Activated CD8-positive, alpha-beta memory T cell treated with anti-CD3 and anti-CD28 coated beads, Interleukin-2, amount 50 U/mL, for 1 hour (primary cell): ENCODE measurements around the gene CLTCL1.

Source experiments
- DNase-seq: peaks from one replicate; pipeline ENCODE4 v3.0.0-alpha.2; 2020; ENCODE audit errors: extremely low read depth

The CLTCL1 gene

DNA sequence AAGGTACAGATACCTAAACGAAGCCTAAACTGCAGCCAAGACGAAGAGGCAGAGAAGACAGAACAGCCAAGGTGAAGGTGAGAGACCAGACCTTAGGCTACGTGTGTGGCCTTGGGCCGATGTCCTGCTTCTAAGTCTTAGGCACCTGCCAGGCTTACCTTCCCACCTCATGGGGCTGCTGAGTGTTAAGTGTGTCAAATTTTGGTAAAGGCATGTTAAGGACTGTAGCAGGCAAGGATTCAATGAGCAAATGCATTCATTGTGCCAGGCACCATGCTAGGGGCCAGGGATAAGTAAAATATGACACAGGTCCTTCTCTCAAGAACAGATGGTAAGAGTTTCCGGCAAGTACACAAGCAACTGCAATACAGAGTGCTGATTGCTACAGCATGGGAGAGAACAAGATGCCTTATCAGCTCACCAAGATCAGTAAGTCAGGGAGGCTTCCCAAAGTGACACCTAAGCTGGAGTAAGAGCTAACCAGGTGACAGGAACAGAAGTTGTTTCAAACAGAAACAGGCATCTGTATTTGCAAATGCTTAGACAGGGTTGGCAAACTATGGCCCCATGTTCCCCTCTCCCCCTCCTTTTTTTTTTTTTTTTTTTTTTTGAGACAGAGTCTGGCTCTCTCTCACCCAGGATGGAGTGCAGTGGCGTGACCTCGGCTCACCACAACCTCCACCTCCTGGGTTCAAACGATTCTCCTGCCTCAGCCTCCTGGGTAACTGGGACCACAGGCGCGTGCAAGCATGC lies 46.7 kb downstream of the CLTCL1 start:
- no peak for DNase-seq

DNA sequence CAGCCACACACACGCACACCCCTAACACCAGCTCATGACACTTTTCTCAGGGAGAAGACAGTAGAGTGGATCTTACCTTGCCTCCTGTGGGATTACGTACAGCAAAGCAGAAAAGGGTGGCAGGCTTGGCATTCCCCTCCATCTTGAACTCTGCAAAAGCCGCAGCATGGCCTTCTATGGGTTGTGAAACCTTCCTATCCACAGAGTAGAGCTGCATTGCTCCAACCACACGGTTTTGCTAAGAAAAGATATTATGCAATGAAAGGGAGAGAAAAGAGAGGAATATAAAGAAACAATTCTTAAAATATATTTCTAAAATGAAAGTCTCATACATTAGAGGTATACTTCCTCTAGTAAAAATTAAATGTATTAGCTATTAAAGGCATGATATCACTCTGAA lies 48.8 kb downstream of the CLTCL1 start:
- DNase-seq, result no peak

DNA sequence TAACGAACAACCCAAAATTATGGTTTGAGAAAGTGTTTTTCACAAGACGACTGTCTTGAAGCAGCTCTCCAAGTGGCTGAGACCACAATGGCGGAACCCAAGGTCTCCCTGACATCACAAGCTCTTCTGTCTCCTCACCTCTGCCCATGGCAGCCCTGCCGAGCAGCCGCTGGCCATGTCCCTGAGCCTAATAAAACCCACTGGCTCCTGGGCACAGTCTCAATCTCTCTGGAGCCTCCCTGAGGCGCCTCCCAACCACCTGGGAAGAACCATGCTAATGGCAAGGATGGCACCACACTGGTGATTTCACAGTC lies 50.0 kb downstream of the CLTCL1 start:
- no peak for DNase-seq

DNA sequence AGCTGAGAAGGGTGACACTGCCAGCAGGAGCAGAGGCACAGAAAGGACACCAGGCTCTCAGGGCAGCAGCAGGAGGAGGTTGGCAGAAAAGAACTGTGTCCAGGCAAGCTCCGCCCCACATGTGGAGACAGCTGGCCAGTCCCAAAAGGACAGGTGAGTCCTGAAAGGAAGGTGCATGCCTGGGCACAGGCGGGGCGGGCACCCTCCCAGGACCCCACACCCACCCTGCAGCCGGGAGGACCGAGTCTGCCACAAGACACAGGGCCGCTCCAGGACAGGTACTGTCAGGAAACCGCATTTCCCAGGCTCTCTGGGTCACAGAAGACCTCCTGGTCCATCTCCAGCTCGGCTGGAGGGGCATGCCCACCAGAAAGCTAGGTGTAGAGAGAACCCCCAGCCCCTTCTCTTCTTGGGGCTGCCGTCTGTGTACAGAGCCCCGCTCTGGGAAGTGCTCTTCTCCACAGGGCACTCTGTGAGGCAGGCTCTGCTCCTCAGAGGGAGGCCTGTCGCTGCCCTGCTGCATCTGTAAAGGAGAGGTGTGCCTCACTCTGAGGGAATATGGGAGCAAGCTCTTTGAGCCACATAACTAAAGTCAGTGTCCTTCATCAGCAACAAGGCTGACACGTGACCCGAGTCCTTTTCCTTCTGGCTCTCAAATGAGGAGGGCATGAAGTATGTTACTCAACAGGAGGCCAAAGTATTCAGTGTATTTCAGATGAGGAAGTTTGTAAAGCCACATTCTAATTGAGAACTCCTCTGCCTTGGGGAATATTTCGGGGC lies 50.5 kb downstream of the CLTCL1 start:
- DNase-seq, result no peak

- DNase-seq, result no peak
Measured at GRCh38 chr22:19239464-19239863, 52.1 kb downstream of the CLTCL1 start.

DNA sequence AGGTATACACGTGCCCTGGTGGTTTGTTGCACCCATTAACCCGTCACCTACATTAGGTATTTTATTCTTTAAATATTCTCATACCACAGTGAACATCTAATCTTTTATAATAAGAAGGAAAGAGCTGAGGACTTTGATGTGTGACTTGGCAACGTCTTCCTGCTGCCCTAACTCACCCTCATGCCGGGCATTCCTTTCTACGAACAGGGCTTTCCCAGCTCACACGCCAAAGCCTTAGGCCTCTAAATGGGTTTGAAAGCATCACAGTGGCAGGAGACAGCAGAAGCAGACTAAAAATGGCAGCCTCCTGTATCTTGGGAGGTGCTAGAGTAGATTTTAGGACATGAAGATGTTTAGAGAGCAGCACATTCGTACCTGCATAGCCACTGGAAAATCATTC lies 52.6 kb downstream of the CLTCL1 start:
- no peak for DNase-seq

DNA sequence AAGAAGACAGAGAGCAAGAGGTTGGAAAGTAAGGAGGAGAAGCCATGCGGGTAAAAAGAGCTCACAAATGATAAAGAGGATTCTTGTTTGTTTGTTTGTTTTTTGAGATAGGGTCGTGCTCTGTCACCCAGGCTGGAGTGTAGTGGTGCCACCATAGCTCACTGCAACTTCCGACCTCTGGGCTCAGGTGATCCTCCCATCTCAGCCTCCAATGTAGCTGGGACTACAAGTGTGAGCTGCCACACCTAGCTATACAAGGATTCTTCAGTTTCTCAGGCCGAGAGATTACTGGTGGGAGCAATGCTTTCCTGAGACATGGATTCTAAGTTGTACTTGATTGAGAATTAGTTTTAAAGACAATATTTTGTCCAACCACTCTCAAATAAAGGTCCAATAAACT lies 55.6 kb downstream of the CLTCL1 start:
- DNase-seq, result no peak

DNA sequence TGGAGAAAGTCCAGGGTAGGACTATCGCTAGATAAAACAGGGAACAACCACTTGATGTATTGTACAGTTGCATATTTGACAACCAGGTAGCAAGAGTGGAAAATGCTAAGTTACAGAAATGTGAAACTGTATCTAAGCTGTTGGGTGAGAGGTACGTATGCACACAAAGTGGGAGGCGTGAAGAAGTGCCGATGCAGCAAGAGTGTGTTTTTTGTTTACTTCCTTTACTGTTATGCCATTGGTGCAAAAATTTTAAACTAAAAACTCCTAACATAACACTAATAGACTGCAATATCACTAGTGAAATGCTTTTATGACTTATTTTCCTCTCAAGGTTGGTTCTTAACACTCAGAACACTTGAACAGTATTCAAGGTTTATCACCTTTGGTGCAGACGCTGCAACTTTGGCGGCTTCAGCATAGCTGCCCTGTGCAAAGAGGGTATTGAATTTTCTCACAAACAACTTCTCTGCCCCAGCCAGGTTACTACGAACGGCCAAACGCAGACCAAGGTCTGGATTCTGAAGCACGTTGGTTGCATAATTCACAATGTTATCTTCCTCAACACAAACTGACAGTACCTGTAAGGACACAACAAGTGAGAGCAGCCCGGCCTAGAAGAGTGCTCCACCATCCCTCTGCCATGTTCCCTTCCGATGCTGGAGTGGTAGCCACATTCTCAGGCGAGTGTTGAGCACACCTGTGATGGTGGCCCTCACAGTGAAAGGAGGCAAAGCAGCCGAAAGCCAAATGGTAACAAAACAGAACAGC lies 57.2 kb downstream of the CLTCL1 start:
- no peak for DNase-seq

- DNase-seq, result no peak
Measured at GRCh38 chr22:19233189-19233661, 58.3 kb downstream of the CLTCL1 start.

DNA sequence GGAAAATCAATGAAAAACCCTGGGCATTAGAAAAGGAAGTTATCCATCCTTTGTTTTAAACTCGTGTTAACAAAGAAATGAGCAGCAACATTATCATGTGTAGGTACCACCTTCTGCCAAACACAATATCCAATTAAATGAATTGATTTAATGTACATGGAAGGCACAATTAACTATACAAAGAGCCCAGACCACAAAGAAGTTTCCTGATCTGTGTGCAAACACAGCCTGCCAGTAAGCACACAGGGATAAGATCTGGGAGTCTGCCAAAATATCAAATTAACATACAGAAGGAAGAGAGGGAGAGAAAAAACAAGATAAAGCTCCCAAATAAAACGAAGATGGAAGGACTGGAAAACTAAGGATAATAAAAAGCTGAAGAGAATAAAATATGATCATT lies 58.9 kb downstream of the CLTCL1 start:
- no peak for DNase-seq

DNA sequence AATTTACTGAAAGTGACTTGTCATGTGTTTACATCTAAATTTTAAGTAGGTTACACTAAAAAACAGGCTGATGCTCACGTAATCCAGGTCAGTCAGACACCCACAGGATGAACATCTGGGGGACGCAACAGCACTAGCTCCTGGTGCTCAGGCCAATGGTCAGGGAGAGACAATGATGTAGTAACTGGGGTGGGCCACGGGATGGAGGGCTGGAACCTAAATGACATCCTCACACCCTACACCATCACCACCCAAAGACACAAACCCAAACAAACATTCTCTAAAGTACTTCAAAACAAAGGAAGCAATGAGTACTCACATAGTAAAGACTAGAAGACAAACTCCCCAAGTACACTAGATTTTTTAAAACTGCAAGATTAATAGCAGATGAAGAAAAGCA lies 59.5 kb downstream of the CLTCL1 start:
- DNase-seq, result no peak

- no peak for DNase-seq
Measured at GRCh38 chr22:19229600-19229999, 61.9 kb downstream of the CLTCL1 start.

DNA sequence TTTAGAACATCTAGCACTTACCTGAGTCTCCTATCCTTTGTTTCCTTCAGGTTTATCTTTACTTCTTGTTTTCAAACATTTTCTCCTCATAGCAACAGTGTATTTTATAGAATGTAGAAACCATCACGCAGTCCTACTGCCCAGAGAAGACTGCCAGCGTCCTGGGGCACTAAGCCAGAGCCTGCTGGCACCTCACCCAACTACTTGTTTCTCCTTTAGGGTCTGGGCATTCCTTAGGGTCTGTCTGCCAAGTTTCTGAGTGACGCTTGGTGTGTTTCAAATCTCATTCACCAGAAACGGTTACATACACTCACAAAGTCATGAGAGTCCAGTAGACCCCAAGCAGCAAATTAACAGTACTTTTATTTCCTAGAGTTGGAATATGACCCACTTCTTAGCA lies 63.3 kb downstream of the CLTCL1 start:
- DNase-seq, result no peak

GRCh38 chr22:19226428-19226827 lies 65.1 kb downstream of the CLTCL1 start:
- DNase-seq, result no peak

GRCh38 chr22:19225560-19225959 lies 66.0 kb downstream of the CLTCL1 start:
- DNase-seq, result no peak

DNA sequence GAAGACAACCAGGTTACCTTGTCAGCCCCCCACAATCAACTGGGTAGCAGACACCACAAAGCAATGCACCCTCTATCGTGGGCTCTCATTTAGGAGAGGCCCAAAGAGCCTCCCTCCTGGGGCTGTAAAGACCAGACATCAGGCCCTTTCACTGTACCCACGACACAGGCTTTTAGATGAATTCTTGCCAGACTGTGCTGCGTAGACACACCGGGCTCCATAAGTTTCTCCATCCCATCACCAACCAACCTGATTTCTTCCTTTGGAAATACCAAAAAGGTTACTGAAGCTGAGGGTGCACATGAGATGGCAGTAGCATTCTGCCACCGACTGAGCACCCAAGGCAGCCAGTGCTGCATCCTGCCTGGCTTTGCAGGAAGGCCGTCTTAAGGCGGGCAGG lies 66.5 kb downstream of the CLTCL1 start:
- no peak for DNase-seq

- no peak for DNase-seq
Measured at GRCh38 chr22:19224557-19224956, 67.0 kb downstream of the CLTCL1 start.

DNA sequence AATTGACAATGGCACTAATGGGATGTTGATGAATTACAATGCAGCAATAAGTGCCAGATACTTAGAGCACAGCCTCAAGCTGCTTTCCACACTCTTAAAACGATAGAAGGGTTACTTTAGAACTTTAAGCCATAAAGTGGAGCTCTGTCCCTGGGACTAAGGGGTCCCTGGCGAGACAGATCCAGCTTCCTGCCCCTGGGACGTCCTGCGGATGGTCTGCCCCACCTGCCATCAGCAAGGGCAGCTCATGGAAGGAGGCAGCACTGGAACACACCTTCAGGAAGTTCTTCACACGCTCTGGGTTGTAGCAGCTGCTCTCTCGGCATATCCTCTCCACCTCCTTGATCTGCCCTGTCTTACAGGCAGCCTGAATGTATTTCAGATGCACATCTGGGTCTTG lies 67.9 kb downstream of the CLTCL1 start:
- DNase-seq, result no peak

- DNase-seq, result no peak
Measured at GRCh38 chr22:19223110-19223509, 68.4 kb downstream of the CLTCL1 start.

- no peak for DNase-seq
Measured at GRCh38 chr22:19222242-19223005, 69.1 kb downstream of the CLTCL1 start.

- no peak for DNase-seq
Measured at GRCh38 chr22:19220867-19221266, 70.7 kb downstream of the CLTCL1 start.
